SU-DHL-6 (cell line): ENCODE measurements around the gene SLC25A44.

Experiments
- H2AFZ ChIP-seq: fragments of 200-600 bp; sonication (generic); 2 replicates; pipeline ENCODE4 v1.6.1; 2014; ENCODE audit warnings: low read depth, mild to moderate bottlenecking, moderate library complexity, mixed read lengths, antibody characterized with exemption, low read length; ENCODE audit not compliant: severe bottlenecking
- H3F3A ChIP-seq: fragments of 200-600 bp; shearing (Covaris generic); 2 replicates; pipeline ENCODE4 v1.6.0; 2016; ENCODE audit warnings: antibody characterized with exemption, mild to moderate bottlenecking; ENCODE audit not compliant: insufficient read depth
- H3K27ac ChIP-seq: fragments of 200-600 bp; sonication (generic); 2 replicates; pipeline ENCODE4 v1.5.1; 2016; ENCODE audit warnings: low read depth, mild to moderate bottlenecking, low read length, moderate library complexity, mixed read lengths
- H3K27me3 ChIP-seq: fragments of 200-600 bp; sonication (generic), shearing (Covaris generic); 2 replicates; pipeline ENCODE4 v1.6.0; 2014; ENCODE audit warnings: mild to moderate bottlenecking, low read length
- H3K36me3 ChIP-seq: fragments of 200-600 bp; sonication (generic); 2 replicates; pipeline ENCODE4 v1.6.1; 2014; ENCODE audit warnings: mild to moderate bottlenecking, low read length, mixed read lengths
- H3K4me2 ChIP-seq: fragments of 300-600, 200-600 bp; shearing (Covaris generic), sonication (generic); 2 replicates; pipeline ENCODE4 v1.6.0; 2014; ENCODE audit warnings: low read length, low read depth, mild to moderate bottlenecking; ENCODE audit not compliant: poor library complexity, severe bottlenecking
- H3K4me3 ChIP-seq: fragments of 200-600 bp; sonication (generic); 2 replicates; pipeline ENCODE4 v1.5.1; 2014; ENCODE audit warnings: antibody characterized with exemption, low read length, mild to moderate bottlenecking, mixed read lengths; ENCODE audit not compliant: insufficient read depth, poor library complexity, severe bottlenecking
- H3K79me2 ChIP-seq: fragments of 200-600 bp; sonication (generic); 2 replicates; pipeline ENCODE4 v1.6.1; 2014; ENCODE audit warnings: mild to moderate bottlenecking, low read length, moderate library complexity; ENCODE audit not compliant: insufficient read depth
- H3K9ac ChIP-seq: fragments of 200-600 bp; sonication (generic); 2 replicates; pipeline ENCODE4 v1.7.0; 2014; ENCODE audit warnings: mild to moderate bottlenecking, low read length
- H3K9me2 ChIP-seq: fragments of 200-600 bp; sonication (generic); replicated peaks from 2 replicates; pipeline ENCODE4 v1.6.1; 2014; ENCODE audit warnings: low read length; ENCODE audit not compliant: insufficient read depth
- H3K9me3 ChIP-seq: fragments of 200-600 bp; sonication (generic); 2 replicates; pipeline ENCODE4 v1.6.1; 2014; ENCODE audit warnings: low read length, mixed read lengths; ENCODE audit not compliant: insufficient read depth
- H4K20me1 ChIP-seq: fragments of 200-600 bp; sonication (generic); 2 replicates; pipeline ENCODE4 v1.6.1; 2014; ENCODE audit warnings: low read depth, mild to moderate bottlenecking, antibody characterized with exemption, low read length, moderate library complexity, mixed read lengths
- CTCF ChIP-seq: fragments of 200-600 bp; sonication (generic); IDR thresholded peaks from one replicate; pipeline ENCODE4 v1.5.1; 2017; ENCODE audit warnings: antibody characterized with exemption, mild to moderate bottlenecking, low read length, moderate library complexity; ENCODE audit not compliant: insufficient read depth, poor library complexity, severe bottlenecking
- EZH2phosphoT487 ChIP-seq: fragments of 200-600 bp; sonication (generic), shearing (Covaris generic); conservative IDR thresholded peaks from 2 replicates; pipeline ENCODE4 v1.6.1; 2018; ENCODE audit warnings: mild to moderate bottlenecking, antibody characterized with exemption, low read length, moderate library complexity, mixed read lengths

The SLC25A44 gene

GRCh38 chr1:156160000-156160742 lies 33.7 kb upstream of the SLC25A44 start:
- H3K79me2 ChIP-seq: peaks cover 26% of the 10 kb centered on the region
- no peak for TF ChIP-seq CTCF
- no peak for TF ChIP-seq EZH2phosphoT487
- no peak overlapping the region for H3K4me2 ChIP-seq
- H3K9me3 ChIP-seq: no peaks in the 10 kb centered on the region
- peak overlapping the region; percentile 17; the same call in 1 of the 2 replicates for H3K27ac ChIP-seq
- no peak overlapping the region for H3K4me3 ChIP-seq
- H3K27me3 ChIP-seq: no peaks in the 10 kb centered on the region
- H3K9ac ChIP-seq: no peak overlapping the region
- no peaks in the 10 kb centered on the region for H4K20me1 ChIP-seq
- H3K36me3 ChIP-seq: peaks cover 44% of the 10 kb centered on the region
- peaks cover 30% of the 10 kb centered on the region for H3F3A ChIP-seq
- no peaks in the 10 kb centered on the region for H3K9me2 ChIP-seq
- no peak overlapping the region for H2AFZ ChIP-seq

- Histone ChIP-seq H3K4me2 (no peak overlapping the region), H3K9me2 (no peaks in the 10 kb centered on the region), H3K79me2 (peaks cover 20% of the 10 kb centered on the region), H3K9me3 (no peaks in the 10 kb centered on the region), H3K36me3 (peaks cover 49% of the 10 kb centered on the region), H3K27me3 (no peaks in the 10 kb centered on the region), H2AFZ (no peak overlapping the region), H3K9ac (no peak overlapping the region), H3K4me3 (no peak overlapping the region), H3F3A (peaks cover 33% of the 10 kb centered on the region), H3K27ac (peak overlapping the region; percentile 17; the same call in 1 of the 2 replicates), H4K20me1 (no peaks in the 10 kb centered on the region)
- TF ChIP-seq CTCF (no peak), EZH2phosphoT487 (no peak)
Measured at GRCh38 chr1:156160743-156161171, 33.1 kb upstream of the SLC25A44 start.

DNA sequence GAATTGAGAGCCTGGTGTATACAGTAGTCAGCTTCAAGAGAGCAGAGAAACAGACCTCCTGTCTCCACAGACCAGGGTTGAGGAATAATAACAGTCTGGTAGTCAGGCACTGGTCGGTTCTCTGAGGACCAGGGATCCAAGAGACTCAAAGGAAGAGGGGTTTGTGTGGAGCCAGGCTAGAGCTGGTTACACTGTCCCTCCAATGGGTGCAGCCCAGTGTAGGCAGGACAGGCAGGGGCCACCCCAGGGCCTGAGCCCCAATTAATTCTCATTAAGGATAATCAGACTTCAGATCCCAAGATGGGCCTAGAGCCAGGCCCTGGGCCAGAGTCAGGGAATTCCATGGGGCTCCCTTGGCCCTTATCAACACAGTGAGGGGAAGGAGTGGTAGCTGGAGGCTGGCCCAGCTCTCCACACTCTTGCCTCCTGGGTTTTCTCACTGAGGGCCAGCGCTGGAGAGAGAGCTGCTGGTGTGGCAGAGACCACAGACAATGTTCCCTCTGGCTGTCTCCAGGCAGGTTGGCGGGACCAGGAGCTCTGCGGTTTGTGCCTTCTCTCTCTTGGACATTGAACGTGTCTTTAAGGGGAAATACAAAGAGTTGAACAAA lies 31.4 kb upstream of the SLC25A44 start:
- no peak overlapping the region for H3K4me2 ChIP-seq
- no peak overlapping the region for H3K4me3 ChIP-seq
- no peak overlapping the region for H2AFZ ChIP-seq
- TF ChIP-seq EZH2phosphoT487 (no peak), CTCF (no peak)
- H3F3A ChIP-seq: peaks cover 25% of the 10 kb centered on the region
- H4K20me1 ChIP-seq: no peaks in the 10 kb centered on the region
- H3K9ac ChIP-seq: no peak overlapping the region
- no peak overlapping the region for H3K27ac ChIP-seq
- peaks cover 14% of the 10 kb centered on the region for H3K79me2 ChIP-seq
- no peaks in the 10 kb centered on the region for H3K9me2 ChIP-seq
- no peaks in the 10 kb centered on the region for H3K27me3 ChIP-seq
- no peaks in the 10 kb centered on the region for H3K9me3 ChIP-seq
- peaks cover 49% of the 10 kb centered on the region for H3K36me3 ChIP-seq
